HG02642 (cell line): ENCODE data around the gene GPBAR1.
A peak's percentile ranks its signal among the peaks of the same experiment; 100 is the strongest.

Experiments
- ATAC-seq: cut with Tn5 transposase; IDR thresholded peaks from one replicate; pipeline ENCODE4 v1.9.1; 2021; ENCODE audit warnings: mild to moderate bottlenecking; ENCODE audit not compliant: unreplicated experiment, poor library complexity

GPBAR1 gene, protein sequence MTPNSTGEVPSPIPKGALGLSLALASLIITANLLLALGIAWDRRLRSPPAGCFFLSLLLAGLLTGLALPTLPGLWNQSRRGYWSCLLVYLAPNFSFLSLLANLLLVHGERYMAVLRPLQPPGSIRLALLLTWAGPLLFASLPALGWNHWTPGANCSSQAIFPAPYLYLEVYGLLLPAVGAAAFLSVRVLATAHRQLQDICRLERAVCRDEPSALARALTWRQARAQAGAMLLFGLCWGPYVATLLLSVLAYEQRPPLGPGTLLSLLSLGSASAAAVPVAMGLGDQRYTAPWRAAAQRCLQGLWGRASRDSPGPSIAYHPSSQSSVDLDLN

DNA sequence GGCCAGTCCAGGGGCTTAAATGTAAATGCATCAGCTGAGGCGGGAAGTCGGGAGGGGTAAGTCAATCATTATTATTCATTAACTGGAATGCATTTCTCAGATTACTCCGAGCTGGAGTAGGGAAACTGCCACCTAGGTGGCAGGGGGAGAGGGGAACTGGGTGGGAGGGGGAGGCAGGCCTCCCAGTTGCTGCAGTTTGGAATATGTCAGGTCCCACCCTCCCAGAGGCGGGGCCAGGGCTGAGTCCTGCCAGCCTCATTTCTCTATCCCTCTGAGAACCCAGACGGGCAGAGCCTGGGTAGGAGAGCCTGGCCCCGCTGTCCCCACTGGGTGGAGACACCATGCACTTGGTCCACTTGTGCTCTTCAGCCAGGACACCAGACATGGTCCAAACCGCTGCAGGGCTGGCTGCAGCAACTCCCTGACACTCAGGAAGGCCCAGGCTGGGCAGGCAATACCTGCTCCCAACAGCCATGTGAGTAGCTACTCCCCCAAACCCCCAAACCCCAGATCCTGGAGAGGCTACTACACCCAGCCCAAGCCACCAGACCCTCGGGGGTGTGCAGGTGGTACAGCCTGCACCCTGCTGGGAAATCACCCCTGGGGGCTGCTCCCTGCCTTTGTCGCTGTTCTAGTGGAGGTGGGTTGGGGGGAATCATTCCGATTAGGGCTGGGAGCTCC is at the start of gene GPBAR1:
TSS of gene GPBAR1 (plus strand) at position 274 of the 681 bp plus-strand sequence. CDS start 1,710 bp downstream, outside the sequence.
- no peak for ATAC-seq

DNA sequence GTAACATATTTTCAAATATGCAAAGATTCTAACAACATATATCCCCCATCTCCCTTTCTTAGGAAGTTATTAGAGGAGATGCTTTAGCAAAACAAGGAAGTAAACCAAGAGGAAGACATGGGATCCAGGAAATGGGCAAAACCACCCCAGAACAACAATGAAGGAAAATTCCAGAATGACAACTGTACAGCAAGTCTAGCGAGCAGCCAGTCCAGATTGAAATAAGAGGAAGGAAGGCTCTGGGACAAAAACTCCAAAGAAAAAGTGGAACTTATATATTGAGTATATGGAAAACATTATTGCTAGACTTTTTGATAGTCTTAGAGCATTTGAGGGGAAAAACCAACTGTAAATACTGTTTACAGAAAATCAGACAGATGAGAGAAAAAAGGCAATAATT is 46.7 kb upstream of the GPBAR1 start:
- ATAC-seq, result no peak

DNA sequence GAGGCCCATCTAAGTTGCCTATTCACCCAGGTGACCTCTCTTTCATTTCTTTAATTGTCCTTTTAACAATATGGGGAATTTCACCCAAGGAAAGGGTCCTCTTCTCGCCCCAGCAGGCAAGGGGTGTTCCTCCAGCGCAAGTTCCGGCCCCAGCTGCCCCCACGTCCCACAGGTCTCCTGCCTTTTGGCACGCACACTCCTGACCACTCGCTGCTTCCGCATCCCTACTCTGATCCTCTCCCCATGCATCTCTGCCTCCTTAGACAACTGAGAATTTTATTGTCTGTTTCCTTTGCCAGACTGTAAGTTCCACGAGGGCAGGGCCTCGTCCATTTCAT is 44.5 kb upstream of the GPBAR1 start:
- ATAC-seq, result no peak

DNA sequence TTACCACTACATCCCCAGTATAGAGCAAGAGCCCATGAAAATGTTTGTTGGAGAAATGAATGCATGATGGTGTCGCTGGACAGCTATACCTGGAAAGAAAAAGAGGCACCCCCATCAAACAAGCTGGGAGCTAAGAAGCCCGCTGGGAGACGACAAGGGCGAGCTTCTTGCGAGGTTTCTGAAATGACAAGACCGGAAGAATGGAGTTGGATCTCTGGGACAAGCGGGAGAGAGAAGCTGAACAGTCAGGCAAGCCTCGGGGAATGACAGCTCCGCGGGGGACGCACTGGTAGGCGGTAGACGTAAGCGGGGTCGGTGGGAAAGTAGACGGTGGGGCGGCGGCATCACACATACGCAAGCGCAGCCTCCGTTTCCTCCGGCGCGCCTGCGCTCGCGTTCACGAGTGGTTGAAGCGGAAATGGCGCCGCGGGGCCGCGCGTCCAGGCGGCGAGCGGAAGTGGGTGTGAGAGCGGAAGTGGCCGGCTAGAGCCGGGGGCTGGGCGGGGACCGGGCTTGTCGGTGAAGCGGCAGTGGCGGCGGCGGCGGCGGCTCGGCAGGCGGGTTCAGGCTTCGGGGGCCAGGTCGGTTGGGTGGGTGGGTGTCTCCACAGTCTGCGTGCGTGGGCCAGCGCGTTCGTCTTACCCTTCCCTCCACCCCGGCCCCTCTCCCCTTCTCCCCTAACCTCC is 44.0 kb upstream of the GPBAR1 start, which contains the start of gene ARPC2:
TSS of gene ARPC2 (plus strand) at position 516 of the 686 bp plus-strand sequence. CDS start 282 bp downstream, outside the sequence.
- peak; percentile 73 for ATAC-seq

DNA sequence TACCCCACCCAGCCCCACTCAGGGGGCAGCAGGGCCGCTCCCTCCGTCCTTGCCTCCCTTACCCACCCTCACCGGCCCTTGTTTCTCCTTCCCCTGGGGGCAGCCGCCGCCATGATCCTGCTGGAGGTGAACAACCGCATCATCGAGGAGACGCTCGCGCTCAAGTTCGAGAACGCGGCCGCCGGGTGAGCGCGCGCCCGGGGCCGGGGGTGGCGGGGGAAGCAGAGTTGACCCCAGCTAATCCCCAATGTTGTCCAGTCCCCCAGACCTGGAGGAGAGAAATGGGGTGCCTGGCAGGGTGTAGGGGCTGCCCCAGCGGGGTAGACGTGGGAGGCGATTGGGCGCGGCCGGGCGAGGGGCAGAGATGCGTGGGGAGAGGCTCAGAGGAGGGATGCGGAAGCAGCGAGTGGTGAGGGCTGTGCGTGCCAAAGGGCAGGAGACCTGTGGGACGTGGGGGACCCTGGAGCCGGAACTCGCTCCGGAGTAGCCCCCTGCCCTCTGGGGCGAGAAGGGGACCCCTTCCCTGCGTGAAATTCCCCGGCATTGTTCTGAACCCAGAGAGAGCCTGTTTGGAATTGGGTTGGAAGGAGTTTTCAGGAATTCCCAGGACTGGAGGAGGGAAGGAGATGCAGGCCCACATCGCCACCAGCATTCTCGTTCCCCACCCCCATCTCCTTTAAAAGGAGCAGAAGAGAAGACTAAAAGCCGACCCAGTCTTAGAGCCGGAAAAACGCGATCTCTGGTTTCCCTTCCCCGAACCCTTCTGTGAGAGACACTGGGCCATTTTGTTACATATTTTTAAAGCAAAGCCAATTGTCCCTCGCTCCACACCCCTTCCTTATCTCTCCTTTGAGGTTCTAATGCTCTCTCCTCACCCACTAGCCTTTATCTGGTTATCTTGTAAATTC is 43.2 kb upstream of the GPBAR1 start:
- peak; percentile 44 for ATAC-seq

DNA sequence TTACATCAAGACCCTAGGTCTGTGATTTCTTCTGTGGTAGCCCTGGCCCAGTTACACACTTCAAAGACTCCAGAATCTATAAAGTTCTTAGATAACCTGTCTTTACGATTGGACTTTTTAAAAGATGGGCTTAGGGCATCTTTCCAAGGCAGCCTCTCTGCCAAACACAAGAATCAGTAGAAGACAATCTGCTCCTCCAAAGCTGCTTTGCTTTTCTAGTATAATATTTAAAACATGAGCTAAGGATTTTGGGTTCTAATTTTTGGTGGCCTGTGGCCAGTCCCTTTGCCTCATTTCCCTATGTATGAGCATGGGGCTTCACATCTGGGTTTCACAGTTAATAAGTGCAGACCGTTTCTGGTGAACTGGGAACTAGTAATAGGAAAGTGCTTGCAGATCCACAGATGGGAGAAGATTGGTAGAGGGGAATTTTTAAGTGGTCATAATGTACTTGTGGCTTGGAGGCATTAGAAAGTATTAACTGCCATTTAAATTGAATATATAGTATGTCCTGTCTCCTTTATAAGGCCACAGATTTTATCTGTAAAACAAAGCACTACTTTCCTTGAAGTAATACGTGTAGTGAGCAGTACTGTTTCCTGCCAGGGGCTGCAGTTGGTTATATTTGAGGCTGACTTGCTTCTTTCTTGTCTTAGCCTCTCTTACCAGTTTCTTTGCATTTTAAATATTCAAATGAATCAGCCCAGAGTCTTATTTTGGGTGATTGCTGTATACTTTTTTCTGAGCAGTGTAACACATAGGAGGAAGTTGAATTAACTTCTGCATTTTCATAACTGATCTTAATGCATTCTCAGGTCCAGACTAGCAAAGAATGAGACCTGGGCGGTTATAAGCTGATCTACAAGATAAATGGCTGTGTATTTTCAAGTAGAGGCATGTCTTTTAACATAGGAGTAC is 42.3 kb upstream of the GPBAR1 start:
- peak; percentile 43 for ATAC-seq

DNA sequence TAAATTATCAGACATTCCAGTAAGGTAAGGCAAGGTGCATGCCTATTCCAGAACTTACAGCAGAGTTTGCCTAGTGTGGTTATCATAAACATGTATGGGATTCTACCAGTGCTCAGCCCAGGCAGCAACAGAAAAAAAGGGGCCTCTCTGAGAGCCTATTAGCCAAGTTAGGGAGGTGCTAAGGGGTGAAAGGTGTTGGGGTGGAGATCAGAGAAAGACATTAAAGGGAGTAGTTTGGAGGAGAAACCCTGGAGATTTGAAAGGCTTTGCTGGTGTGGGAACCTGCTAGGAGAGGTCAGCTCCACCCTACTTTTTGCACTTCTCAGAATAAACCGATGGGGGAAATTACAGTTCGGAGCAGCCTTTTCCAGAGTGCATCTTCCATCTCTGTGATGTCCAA is 40.9 kb upstream of the GPBAR1 start:
- ATAC-seq, result no peak

DNA sequence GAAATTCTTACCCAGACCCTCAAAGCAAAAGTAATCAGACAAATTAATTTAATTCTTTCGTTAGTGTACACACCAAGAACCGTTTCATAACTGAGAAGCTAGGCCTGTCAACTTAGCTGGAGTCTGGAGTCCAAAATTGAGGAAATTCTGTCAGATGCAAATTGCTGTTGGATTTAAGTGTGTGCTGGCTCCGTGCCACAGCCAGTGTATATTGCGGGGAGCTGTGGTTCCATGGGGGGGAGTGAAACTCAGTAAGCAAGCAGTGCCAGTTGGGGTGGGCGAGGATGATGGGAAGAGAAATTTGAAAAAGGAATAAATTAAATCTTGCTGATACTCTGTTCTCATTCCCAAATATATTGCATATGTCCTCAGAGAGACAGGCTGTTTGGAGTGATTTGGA is 39.8 kb upstream of the GPBAR1 start:
- ATAC-seq, result no peak

DNA sequence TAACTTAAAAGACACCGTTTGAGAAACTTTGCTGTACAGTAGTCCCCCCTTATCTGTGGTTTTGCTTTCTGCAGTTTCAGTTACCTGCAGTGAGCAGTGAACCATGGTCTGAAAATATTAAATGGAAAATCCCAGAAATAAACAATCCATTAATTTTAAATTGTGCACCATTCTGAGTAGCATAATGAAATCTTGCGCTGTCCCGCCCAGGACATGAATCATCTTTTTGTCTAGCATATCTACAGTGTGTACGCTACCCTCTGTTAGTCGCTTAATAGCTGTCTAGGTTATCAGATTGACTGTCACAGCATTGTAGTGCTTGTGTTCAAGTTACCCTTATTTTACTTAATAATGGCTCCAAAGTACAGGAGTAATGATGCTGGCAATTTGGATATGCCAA is 37.8 kb upstream of the GPBAR1 start:
- ATAC-seq, result no peak

DNA sequence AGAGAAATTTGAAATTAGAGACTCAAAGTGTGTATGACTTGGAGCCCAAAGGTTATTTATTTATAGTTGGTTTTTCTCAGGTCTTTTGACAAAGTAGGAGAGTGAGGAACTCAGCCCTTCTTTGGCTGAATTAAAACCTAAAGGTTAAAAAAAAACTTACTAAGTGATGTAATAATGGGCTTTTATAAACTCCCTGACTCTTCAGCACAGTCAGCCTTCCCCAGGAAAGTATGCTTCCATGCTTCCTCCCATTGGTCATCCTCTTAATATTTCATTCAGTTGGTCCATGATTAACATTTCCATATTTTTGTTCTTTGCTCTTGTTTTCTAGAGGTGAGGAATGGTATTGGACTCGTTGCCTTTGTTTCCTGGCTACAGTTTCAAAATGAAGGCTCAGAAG is 36.6 kb upstream of the GPBAR1 start:
- no peak for ATAC-seq

DNA sequence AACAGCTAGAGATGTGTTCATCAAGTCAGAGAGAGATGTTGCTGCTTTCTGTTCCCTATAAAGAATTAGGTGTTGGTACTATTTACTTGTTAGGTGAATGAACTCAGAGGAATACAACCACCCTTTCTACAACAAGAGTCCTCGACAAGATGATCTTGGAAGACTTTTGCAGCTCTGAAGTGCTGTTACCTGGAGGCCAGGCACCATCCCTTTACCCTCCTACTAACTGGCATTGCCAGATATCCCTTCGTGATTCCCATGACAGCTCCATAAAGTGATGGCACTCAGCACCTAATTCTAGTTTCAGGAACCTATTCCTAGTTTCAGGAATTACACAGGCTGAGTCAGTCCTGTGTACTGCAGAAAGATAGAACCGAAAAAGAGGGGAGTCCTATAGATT is 33.9 kb upstream of the GPBAR1 start:
- no peak for ATAC-seq

DNA sequence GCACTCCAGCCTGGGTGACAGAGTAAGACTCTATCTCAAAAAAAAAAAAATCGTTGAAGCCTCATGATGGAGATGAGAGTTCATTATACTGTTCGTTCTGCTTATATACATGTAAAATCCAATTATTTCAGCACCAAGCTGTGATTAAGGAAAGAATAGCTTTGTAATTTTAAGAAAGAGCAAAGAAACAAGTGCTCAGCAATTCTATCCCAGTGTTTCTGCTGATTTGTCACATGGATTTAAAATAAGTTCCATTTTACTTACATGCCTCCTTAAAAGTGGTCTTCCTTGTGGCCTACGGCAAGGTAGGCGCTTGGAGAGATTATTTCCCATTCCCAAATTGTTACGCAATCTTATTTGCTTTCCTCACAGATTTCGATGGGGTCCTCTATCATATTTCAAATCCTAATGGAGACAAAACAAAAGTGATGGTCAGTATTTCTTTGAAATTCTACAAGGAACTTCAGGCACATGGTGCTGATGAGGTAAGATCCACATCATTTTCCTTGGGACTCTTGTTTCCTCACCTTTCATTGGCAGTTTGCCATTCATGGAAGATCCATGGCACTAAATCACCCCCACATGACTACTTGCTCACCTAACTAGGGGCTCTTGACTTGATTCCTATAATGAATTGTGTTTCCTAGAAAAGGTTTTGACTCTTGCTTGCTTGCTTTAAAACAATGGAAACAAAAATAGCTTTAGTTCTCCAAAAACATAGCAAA is 32.3 kb upstream of the GPBAR1 start:
- no peak for ATAC-seq

DNA sequence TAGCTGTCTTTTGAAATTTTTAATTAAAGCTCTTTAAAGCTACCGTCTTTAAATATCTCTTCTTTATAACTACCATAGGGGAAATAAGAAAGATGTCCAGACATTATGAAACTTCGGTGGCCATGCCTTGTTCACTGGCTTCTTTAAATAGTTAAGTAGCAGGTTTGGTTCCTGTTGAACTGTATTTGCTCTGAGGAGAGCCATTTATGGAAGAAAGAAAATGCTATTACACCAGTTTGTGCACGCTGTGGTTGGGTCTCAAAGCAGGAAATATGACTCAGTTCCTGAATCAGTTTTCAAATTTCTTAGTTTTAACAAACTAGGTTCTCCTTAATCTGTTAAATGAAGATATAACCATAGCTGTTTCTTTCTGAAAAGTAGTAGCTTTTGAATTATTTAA is 31.6 kb upstream of the GPBAR1 start:
- ATAC-seq, result peak; percentile 83

DNA sequence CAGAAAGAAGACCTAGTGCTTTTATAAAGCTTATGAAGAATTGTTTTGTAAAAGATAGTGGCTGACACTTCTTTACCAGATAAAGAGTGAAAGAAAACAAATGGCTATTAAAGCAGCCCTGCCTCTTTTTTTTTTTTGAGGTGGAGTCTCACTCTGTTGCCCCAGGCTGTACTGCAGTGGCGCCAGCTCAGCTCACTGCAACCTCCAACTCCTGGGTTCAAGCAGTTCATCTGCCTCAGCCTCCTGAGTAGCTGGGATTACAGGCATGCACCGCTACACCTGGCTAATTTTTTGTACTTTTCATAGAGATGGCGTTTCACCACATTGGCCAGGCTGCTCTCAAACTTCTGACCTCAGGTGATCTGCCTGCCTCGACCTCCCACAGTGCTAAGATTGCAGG is 31.0 kb upstream of the GPBAR1 start:
- no peak for ATAC-seq

DNA sequence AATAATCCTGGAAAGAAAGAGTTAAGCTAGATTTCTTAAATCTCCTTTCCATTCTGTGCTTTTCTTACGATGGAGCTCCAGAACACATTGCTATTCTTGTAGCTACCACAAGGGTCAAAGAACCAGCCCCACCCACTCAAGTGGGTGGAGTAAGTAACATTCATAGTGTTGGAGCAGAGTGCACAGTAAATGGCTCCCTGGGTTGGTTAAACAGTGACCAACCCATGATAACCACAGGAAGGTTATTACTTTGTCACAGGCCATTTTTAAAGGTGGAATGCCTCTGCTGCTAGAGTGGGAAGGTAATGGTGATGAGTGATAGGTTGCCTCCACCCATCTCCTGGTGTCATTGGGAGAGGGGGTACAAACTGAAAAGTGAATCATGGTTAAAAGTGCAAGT is 29.9 kb upstream of the GPBAR1 start:
- ATAC-seq, result peak; percentile 66

DNA sequence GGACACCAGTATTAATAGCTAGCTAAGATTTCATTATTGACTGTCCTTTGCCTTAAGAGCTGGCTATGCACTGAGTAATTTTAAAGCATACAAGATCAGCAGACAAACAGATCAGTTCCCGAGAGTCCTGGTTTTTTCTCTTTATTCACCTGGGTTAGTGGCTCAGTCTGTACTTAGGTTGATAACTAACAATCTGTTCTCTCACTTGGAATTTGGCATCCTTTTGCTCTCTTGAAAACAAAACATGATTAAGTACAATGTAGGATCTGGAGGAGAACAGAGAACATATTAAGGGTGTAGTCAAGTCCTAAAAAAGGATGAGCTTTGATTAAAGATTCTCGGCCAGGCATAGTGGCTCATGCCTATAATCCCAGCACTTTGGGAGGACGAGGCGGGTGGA is 27.3 kb upstream of the GPBAR1 start:
- ATAC-seq, result no peak

DNA sequence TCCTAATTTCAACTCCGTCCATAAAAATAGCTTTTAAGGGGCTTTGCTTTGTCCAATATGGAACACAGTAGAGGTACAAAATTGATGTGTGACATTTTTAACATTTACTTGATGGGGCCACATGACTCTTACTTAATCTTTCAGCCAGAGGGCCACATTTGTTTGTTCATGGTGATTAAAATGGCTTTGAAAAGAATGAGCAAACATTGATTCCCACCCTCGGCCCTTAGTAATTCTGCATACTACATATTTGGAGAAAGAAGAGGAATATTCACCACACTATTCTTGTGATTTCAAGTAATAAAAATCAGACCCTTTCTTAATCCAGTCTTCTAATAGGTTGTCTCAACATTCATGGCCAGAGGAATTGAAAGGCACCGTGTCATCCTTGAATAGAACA is 26.3 kb upstream of the GPBAR1 start:
- no peak for ATAC-seq

DNA sequence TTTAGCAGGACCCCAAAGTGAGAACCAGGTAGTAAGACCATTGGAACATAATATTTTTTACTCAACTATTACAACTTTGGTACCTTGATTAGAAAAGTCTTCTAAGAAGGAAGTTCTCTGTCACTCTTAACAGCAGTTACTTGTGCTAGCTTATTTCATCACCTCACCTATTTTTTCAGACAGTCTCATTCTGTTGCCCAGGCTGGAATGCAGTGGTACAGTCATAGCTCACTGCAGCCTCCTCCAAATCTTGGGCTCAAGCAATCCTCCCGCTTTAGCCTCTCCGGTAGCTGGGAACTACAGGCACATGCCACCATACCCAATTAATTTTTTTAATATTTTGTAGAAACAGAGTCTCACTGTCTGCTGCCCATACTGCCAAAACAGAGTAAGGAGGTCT is 25.8 kb upstream of the GPBAR1 start:
- no peak for ATAC-seq

DNA sequence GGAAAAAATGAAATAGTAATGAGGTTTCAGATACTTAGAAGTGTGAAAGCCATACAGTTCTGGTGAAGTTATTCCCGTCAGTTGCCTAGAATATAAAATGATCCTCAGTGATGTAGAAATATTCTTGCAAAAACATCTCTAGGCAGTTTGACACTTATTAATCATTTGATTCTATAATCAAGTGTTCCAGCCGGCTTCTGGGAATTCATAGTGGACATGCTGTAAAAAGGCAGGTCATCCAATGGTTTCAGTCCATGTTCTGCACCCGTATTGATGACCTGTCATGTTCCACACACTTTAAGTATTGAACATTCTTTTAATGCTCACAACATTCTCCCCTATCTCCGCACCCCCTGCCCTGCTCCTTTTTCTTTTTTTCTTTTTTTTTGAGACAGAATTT is 24.0 kb upstream of the GPBAR1 start:
- no peak for ATAC-seq
